HEK293 (cell line): Measurements from ENCODE around the gene PDAP1.
A peak's percentile ranks its signal among the peaks of the same experiment; 100 is the strongest.

Source experiments
- BCL11B ChIP-seq: fragments of 450-650 bp; formaldehyde crosslinking; IDR thresholded peaks from 2 replicates; pipeline ENCODE4 v1.5.1; 2016; ENCODE audit warnings: low read depth, missing biosample characterization, missing genetic modification characterization
- ELK4 ChIP-seq: IDR thresholded peaks from 2 replicates; pipeline ENCODE4 v1.6.1; 2011; ENCODE audit warnings: mild to moderate bottlenecking, low read depth, low read length, borderline replicate concordance
- GLIS1 ChIP-seq: fragments of 450-650 bp; formaldehyde crosslinking; IDR thresholded peaks from 2 replicates; pipeline ENCODE4 v1.5.1; 2016; ENCODE audit warnings: missing biosample characterization, missing genetic modification characterization
- KLF16 ChIP-seq: fragments of 450-650 bp; formaldehyde crosslinking; IDR thresholded peaks from 2 replicates; pipeline ENCODE4 v1.5.1; 2017; ENCODE audit warnings: missing biosample characterization, missing genetic modification characterization
- KLF17 ChIP-seq: fragments of 450-650 bp; formaldehyde crosslinking; IDR thresholded peaks from 2 replicates; pipeline ENCODE4 v1.5.1; 2016; ENCODE audit warnings: missing biosample characterization, missing genetic modification characterization
- KLF8 ChIP-seq: fragments of 450-650 bp; formaldehyde crosslinking; IDR thresholded peaks from 2 replicates; pipeline ENCODE4 v1.5.1; 2016; ENCODE audit warnings: missing biosample characterization, missing genetic modification characterization
- OSR2 ChIP-seq: fragments of 450-650 bp; formaldehyde crosslinking; IDR thresholded peaks from 2 replicates; pipeline ENCODE4 v1.5.1; 2016; ENCODE audit warnings: missing biosample characterization, missing genetic modification characterization
- OVOL3 ChIP-seq: fragments of 450-650 bp; formaldehyde crosslinking; IDR thresholded peaks from 2 replicates; pipeline ENCODE4 v1.5.1; 2016; ENCODE audit warnings: missing biosample characterization, missing genetic modification characterization
- PBX3 ChIP-seq: sonication (generic); formaldehyde crosslinking; IDR thresholded peaks from 2 replicates; pipeline ENCODE4 v1.8.1; 2022; ENCODE audit warnings: mild to moderate bottlenecking, moderate library complexity, missing genetic modification reagents
- PRDM6 ChIP-seq: fragments of 450-650 bp; formaldehyde crosslinking; IDR thresholded peaks from 2 replicates; pipeline ENCODE4 v1.5.1; 2017; ENCODE audit warnings: missing biosample characterization, missing genetic modification characterization
- SCRT2 ChIP-seq: fragments of 450-650 bp; formaldehyde crosslinking; IDR thresholded peaks from 2 replicates; pipeline ENCODE4 v1.5.1; 2016; ENCODE audit warnings: missing biosample characterization, missing genetic modification characterization
- SP2 ChIP-seq: fragments of 450-650 bp; formaldehyde crosslinking; IDR thresholded peaks from 2 replicates; pipeline ENCODE4 v1.5.1; 2016; ENCODE audit warnings: missing biosample characterization, missing genetic modification characterization
- YY1 ChIP-seq: fragments of 450-650 bp; formaldehyde crosslinking; IDR thresholded peaks from 2 replicates; pipeline ENCODE4 v1.5.1; 2018; ENCODE audit warnings: missing biosample characterization, missing genetic modification characterization
- YY2 ChIP-seq: fragments of 450-650 bp; formaldehyde crosslinking; IDR thresholded peaks from 2 replicates; pipeline ENCODE4 v1.5.1; 2016; ENCODE audit warnings: missing biosample characterization, missing genetic modification characterization
- ZBTB17 ChIP-seq: fragments of 450-650 bp; formaldehyde crosslinking; IDR thresholded peaks from 2 replicates; pipeline ENCODE4 v1.5.1; 2016; ENCODE audit warnings: missing biosample characterization, missing genetic modification characterization
- ZBTB6 ChIP-seq: fragments of 450-650 bp; formaldehyde crosslinking; IDR thresholded peaks from 2 replicates; pipeline ENCODE4 v1.5.1; 2017; ENCODE audit warnings: missing biosample characterization, missing genetic modification characterization
- ZIC2 ChIP-seq: fragments of 450-650 bp; formaldehyde crosslinking; IDR thresholded peaks from 2 replicates; pipeline ENCODE4 v1.5.1; 2016; ENCODE audit warnings: missing biosample characterization, missing genetic modification characterization
- ZNF24 ChIP-seq: fragments of 450-650 bp; formaldehyde crosslinking; IDR thresholded peaks from 2 replicates; pipeline ENCODE4 v1.5.1; 2016; ENCODE audit warnings: missing biosample characterization, missing genetic modification characterization
- ZNF324 ChIP-seq: fragments of 450-650 bp; formaldehyde crosslinking; IDR thresholded peaks from 2 replicates; pipeline ENCODE4 v1.5.1; 2016; ENCODE audit warnings: missing biosample characterization, missing genetic modification characterization
- ZNF544 ChIP-seq: fragments of 450-650 bp; formaldehyde crosslinking; IDR thresholded peaks from 2 replicates; pipeline ENCODE4 v1.5.0; 2017; ENCODE audit warnings: missing biosample characterization, missing genetic modification characterization
- ZNF558 ChIP-seq: fragments of 450-650 bp; formaldehyde crosslinking; IDR thresholded peaks from 2 replicates; pipeline ENCODE4 v1.5.1; 2016; ENCODE audit warnings: missing biosample characterization, missing genetic modification characterization
- ZNF561 ChIP-seq: fragments of 450-650 bp; IDR thresholded peaks from 2 replicates; pipeline ENCODE4 v1.5.1; 2018; ENCODE audit warnings: missing biosample characterization, missing genetic modification characterization, borderline replicate concordance
- ZNF600 ChIP-seq: fragments of 450-650 bp; formaldehyde crosslinking; IDR thresholded peaks from 2 replicates; pipeline ENCODE4 v1.5.1; 2016; ENCODE audit warnings: missing biosample characterization, missing genetic modification characterization
- ZNF623 ChIP-seq: fragments of 450-650 bp; formaldehyde crosslinking; IDR thresholded peaks from 2 replicates; pipeline ENCODE4 v1.5.1; 2016; ENCODE audit warnings: missing biosample characterization, missing genetic modification characterization
- ZNF660 ChIP-seq: fragments of 450-650 bp; IDR thresholded peaks from 2 replicates; pipeline ENCODE4 v1.5.1; 2018; ENCODE audit warnings: missing biosample characterization, mild to moderate bottlenecking, missing genetic modification characterization
- ZNF664 ChIP-seq: fragments of 450-650 bp; formaldehyde crosslinking; IDR thresholded peaks from 2 replicates; pipeline ENCODE4 v1.5.1; 2016; ENCODE audit warnings: missing biosample characterization, missing genetic modification characterization
- ZNF785 ChIP-seq: fragments of 450-650 bp; formaldehyde crosslinking; IDR thresholded peaks from 2 replicates; pipeline ENCODE4 v1.5.1; 2016; ENCODE audit warnings: missing biosample characterization, missing genetic modification characterization
- ZSCAN18 ChIP-seq: fragments of 450-650 bp; formaldehyde crosslinking; IDR thresholded peaks from 2 replicates; pipeline ENCODE4 v1.5.1; 2016; ENCODE audit warnings: missing biosample characterization, missing genetic modification characterization
- ZSCAN5A ChIP-seq: fragments of 450-650 bp; formaldehyde crosslinking; IDR thresholded peaks from 2 replicates; pipeline ENCODE4 v1.5.1; 2016; ENCODE audit warnings: missing biosample characterization, missing genetic modification characterization

The PDAP1 gene

GRCh38 chr7:99408379-99409191, at the start of gene PDAP1, which contains the start of gene BUD31 (continued):
- TF ChIP-seq PRDM6 (tag by site-specific recombination): peak; percentile 23; the same call in 1 of the 2 replicates
- peak; percentile 44; the same call in 1 of the 2 replicates for TF ChIP-seq GLIS1
- TF ChIP-seq KLF8 (tag by site-specific recombination): peak; percentile 95
- peak; percentile 81; the same call in 1 of the 2 replicates for TF ChIP-seq ZNF561
- TF ChIP-seq SCRT2 (tag by site-specific recombination): peak; percentile 86
- TF ChIP-seq ZNF24 (tag by site-specific recombination): peak; percentile 61; the same call in 1 of the 2 replicates
- TF ChIP-seq ZSCAN5A (tag by site-specific recombination): 0 out of 2 replicates have a peak, but pooled peaks have one; percentile 55
- TF ChIP-seq ZNF660: peak; percentile 89
- peak; percentile 90 for TF ChIP-seq BCL11B (tag by site-specific recombination)
- TF ChIP-seq ZNF544 (tag by site-specific recombination): no peak
- TF ChIP-seq ELK4: no peak; the same call in 1 of the 2 replicates
- peak; percentile 99 for TF ChIP-seq ZNF324 (tag by site-specific recombination)
- peak; percentile 52; the same call in 1 of the 2 replicates for TF ChIP-seq ZNF785 (tag by site-specific recombination)
- TF ChIP-seq ZNF664: no peak
- peak; percentile 92 for TF ChIP-seq ZBTB17 (tag by site-specific recombination)
- TF ChIP-seq ZNF623 (tag by site-specific recombination): no peak
- 0 out of 2 replicates have a peak, but pooled peaks have one; percentile 12 for TF ChIP-seq OVOL3 (tag by site-specific recombination)
- peak; percentile 74; the same call in 1 of the 2 replicates for TF ChIP-seq ZNF600 (tag by site-specific recombination)
- TF ChIP-seq OSR2 (tag by site-specific recombination): peak; percentile 70
- peak; percentile 51; the same call in 1 of the 2 replicates for TF ChIP-seq ZIC2
- peak; percentile 85 for TF ChIP-seq SP2
- TF ChIP-seq YY2 (tag by site-specific recombination): peak; percentile 86
- TF ChIP-seq YY1 (tag by site-specific recombination): peak; percentile 62
- TF ChIP-seq ZSCAN18 (tag by site-specific recombination): peak; percentile 91
- peak; percentile 60 for TF ChIP-seq KLF16
- peak; percentile 57 for TF ChIP-seq ZBTB6 (tag by site-specific recombination)
- peak; percentile 90 for TF ChIP-seq KLF17
- 0 out of 2 replicates have a peak, but pooled peaks have one; percentile 26 for TF ChIP-seq ZNF558 (tag by site-specific recombination)
- TF ChIP-seq PBX3 (CRISPR knock-in tag): no peak
